Fibroblast of villous mesenchyme (primary cell): ENCODE measurements around the gene S100A11. TPM values are rescaled to one million over a fixed set of nuclear protein-coding genes. Genes with fewer than 3 reads are reported as not detected.
A peak's percentile ranks its signal among the peaks of the same experiment; 100 is the strongest.

Experiments
- DNase-seq: peaks from one replicate; pipeline ENCODE4 v3.0.0-alpha.2; 2010; ENCODE audit warnings: low read depth
- H3K4me3 ChIP-seq: 2 replicates; pipeline ENCODE4 v1.5.1; 2011; ENCODE audit warnings: low read depth, mild to moderate bottlenecking, low read length
- CTCF ChIP-seq: IDR thresholded peaks from 2 replicates; pipeline ENCODE4 v1.5.1; 2012; ENCODE audit warnings: low read depth, mild to moderate bottlenecking, low read length; ENCODE audit not compliant: insufficient read depth
- total RNA-seq: library from RNA; depleted of rRNA; stranded (reverse); fragments of >200 nt; gene quantifications from 2 replicates; pipeline ENCODE4 v1.2.3, GENCODE V29; 2012

Gene S100A11
- total RNA-seq, 1 donor = 126 TPM

- TF ChIP-seq CTCF = no peak
- H3K4me3 ChIP-seq = peak overlapping the region; percentile 95
- DNase-seq = no peak
Observed at GRCh38 chr1:152034324-152034653, 2.5 kb downstream of the S100A11 start.

- no peak for DNase-seq
- no peak for TF ChIP-seq CTCF
- no peak overlapping the region for H3K4me3 ChIP-seq
Observed at GRCh38 chr1:152029929-152030211, 6.9 kb downstream of the S100A11 start.

GRCh38 chr1:152029144-152029928 lies 7.5 kb downstream of the S100A11 start:
- no peak for TF ChIP-seq CTCF
- DNase-seq = peak; percentile 61

DNA sequence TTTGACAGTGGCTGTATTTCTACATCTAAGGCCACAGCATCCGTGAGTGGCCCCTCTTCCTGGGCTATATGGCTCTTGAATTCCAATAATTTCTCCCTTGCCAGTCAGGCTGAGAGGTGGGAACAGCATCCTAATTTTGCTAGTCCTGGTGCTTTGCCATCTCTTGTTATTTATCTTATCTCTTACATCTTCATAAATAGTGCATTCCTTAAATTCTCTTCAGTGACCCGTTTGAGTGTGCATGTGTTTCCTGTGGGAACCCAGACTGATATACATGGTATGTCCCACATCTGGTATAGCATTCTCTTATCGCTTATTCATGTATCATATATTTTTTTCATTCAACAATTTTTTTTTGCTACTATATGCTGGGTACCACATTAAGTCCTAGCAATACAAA lies 9.9 kb downstream of the S100A11 start:
- H3K4me3 ChIP-seq = no peak overlapping the region
- DNase-seq = peak; percentile 38
- TF ChIP-seq CTCF = no peak

More at GRCh38 chr1:152029144-152029928, 7.5 kb downstream of the S100A11 start:
- H3K4me3 ChIP-seq = no peak overlapping the region

GRCh38 chr1:152024223-152024622 lies 12.6 kb downstream of the S100A11 start:
- H3K4me3 ChIP-seq = no peak overlapping the region
- TF ChIP-seq CTCF = no peak
- no peak for DNase-seq

- no peak for TF ChIP-seq CTCF
- no peak overlapping the region for H3K4me3 ChIP-seq
Observed at GRCh38 chr1:152023221-152023620, 13.6 kb downstream of the S100A11 start.

DNA sequence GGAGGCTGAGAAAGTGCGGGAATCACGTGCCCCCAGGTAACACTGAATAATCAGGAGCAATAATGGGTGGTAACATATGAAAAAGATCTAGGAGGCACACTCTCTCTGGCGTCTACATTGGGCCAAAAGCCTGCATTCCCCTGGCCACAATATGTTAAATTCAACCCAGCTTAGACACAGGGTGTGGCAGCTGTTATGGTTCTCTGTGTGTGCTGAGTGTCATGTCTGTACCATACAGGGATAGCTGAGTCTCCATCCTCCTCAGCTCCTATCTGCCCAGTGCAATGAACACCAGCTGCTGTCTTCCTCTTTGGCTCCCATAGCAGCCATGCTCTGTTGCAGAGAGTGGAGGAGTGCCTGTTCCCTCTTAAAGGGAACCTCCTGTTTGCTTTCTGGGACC lies 14.3 kb downstream of the S100A11 start:
- TF ChIP-seq CTCF = no peak
- DNase-seq = no peak
- H3K4me3 ChIP-seq = no peak overlapping the region

More at GRCh38 chr1:152023221-152023620, 13.6 kb downstream of the S100A11 start:
- DNase-seq = no peak
